Duodenal mucosa (tissue), 2 donors: ENCODE results near the gene OTUD1.

Experiments used
- H3K27ac ChIP-seq: one replicate; pipeline ENCODE4 v1.7.0; 2013; ENCODE audit warnings: low read depth, low read length
- H3K27me3 ChIP-seq, 2 donors: one replicate each; pipeline ENCODE4 v1.7.0; 2013; ENCODE audit warnings: low read length in 2 of 2, control low read depth in 1 of 2; ENCODE audit not compliant: insufficient read depth in 2 of 2, control insufficient read depth in 1 of 2
- H3K36me3 ChIP-seq, 2 donors: one replicate each; pipeline ENCODE4 v1.7.0; 2013; ENCODE audit warnings: low read length in 2 of 2, control low read depth in 1 of 2; ENCODE audit not compliant: insufficient read depth in 2 of 2, control insufficient read depth in 1 of 2
- H3K4me1 ChIP-seq, 2 donors: one replicate each; pipeline ENCODE4 v1.7.0; 2013; ENCODE audit warnings: low read length in 2 of 2, control low read depth in 1 of 2; ENCODE audit not compliant: insufficient read depth in 2 of 2, control insufficient read depth in 1 of 2
- H3K4me3 ChIP-seq, 2 donors: one replicate each; pipeline ENCODE4 v1.7.0; 2013; ENCODE audit warnings: low read length in 2 of 2, low read depth in 1 of 2
- H3K9ac ChIP-seq, 2 donors: one replicate each; pipeline ENCODE4 v1.7.0; 2013; ENCODE audit warnings: low read length in 2 of 2, low read depth in 1 of 2
- H3K9me3 ChIP-seq, 2 donors: one replicate each; pipeline ENCODE4 v1.7.0; 2013; ENCODE audit warnings: low read length in 2 of 2, control low read depth in 1 of 2; ENCODE audit not compliant: control insufficient read depth in 1 of 2

The OTUD1 gene

GRCh38 chr10:23419655-23420329 lies 19.1 kb upstream of the OTUD1 start:
- H3K27me3 ChIP-seq, result no peaks in the 10 kb centered on the region
- no peaks in the 10 kb centered on the region for H3K4me1 ChIP-seq
- H3K27ac ChIP-seq, result no peak overlapping the region
- no peaks in the 10 kb centered on the region for H3K36me3 ChIP-seq
- H3K9me3 ChIP-seq, result no peaks in the 10 kb centered on the region
- H3K9ac ChIP-seq, result no peak overlapping the region
- no peak overlapping the region for H3K4me3 ChIP-seq

GRCh38 chr10:23421397-23421796 lies 17.5 kb upstream of the OTUD1 start:
- Histone ChIP-seq H3K4me3 (no peak overlapping the region), H3K9me3 (no peaks in the 10 kb centered on the region), H3K9ac (no peak overlapping the region), H3K36me3 (no peaks in the 10 kb centered on the region), H3K27ac (no peak overlapping the region), H3K27me3 (no peaks in the 10 kb centered on the region), H3K4me1 (no peaks in the 10 kb centered on the region)

GRCh38 chr10:23422003-23422411 lies 16.9 kb upstream of the OTUD1 start:
- Histone ChIP-seq H3K36me3 (no peaks in the 10 kb centered on the region), H3K27ac (no peak overlapping the region), H3K4me3 (no peak overlapping the region), H3K27me3 (no peaks in the 10 kb centered on the region), H3K4me1 (no peaks in the 10 kb centered on the region), H3K9me3 (no peaks in the 10 kb centered on the region), H3K9ac (no peak overlapping the region)

GRCh38 chr10:23432166-23432565 lies 6.7 kb upstream of the OTUD1 start:
- H3K9me3 ChIP-seq, result no peaks in the 10 kb centered on the region
- no peaks in the 10 kb centered on the region for H3K36me3 ChIP-seq
- no peak overlapping the region for H3K27ac ChIP-seq
- no peak overlapping the region for H3K9ac ChIP-seq
- no peaks in the 10 kb centered on the region for H3K27me3 ChIP-seq
- H3K4me3 ChIP-seq, result no peak overlapping the region
- no peaks in the 10 kb centered on the region for H3K4me1 ChIP-seq

GRCh38 chr10:23432639-23433038 lies 6.2 kb upstream of the OTUD1 start:
- H3K4me1 ChIP-seq, result no peaks in the 10 kb centered on the region
- no peaks in the 10 kb centered on the region for H3K36me3 ChIP-seq
- H3K9ac ChIP-seq, result no peak overlapping the region
- H3K27me3 ChIP-seq, result no peaks in the 10 kb centered on the region
- no peaks in the 10 kb centered on the region for H3K9me3 ChIP-seq
- H3K4me3 ChIP-seq, result no peak overlapping the region
- H3K27ac ChIP-seq, result no peak overlapping the region

- Histone ChIP-seq H3K27ac (no peak overlapping the region), H3K9ac (no peak overlapping the region)
Measured at GRCh38 chr10:23433701-23434100, 5.2 kb upstream of the OTUD1 start.

GRCh38 chr10:23435378-23435777 lies 3.5 kb upstream of the OTUD1 start:
- Histone ChIP-seq H3K36me3 (no peaks in the 10 kb centered on the region), H3K9ac (no peak overlapping the region), H3K27ac (no peak overlapping the region), H3K4me1 (peaks cover 0 to 2% of the 10 kb centered on the region in 2 donors), H3K9me3 (no peaks in the 10 kb centered on the region), H3K27me3 (no peaks in the 10 kb centered on the region), H3K4me3 (no peak overlapping the region)

More at GRCh38 chr10:23433701-23434100, 5.2 kb upstream of the OTUD1 start:
- Histone ChIP-seq H3K27me3 (no peaks in the 10 kb centered on the region), H3K4me3 (no peak overlapping the region), H3K4me1 (no peaks in the 10 kb centered on the region), H3K9me3 (no peaks in the 10 kb centered on the region), H3K36me3 (no peaks in the 10 kb centered on the region)

GRCh38 chr10:23436983-23437382 lies 1.9 kb upstream of the OTUD1 start:
- H3K4me3 ChIP-seq, result no peak overlapping the region
- H3K27ac ChIP-seq, result no peak overlapping the region
- H3K4me1 ChIP-seq, result peaks cover 8 to 14% of the 10 kb centered on the region in 2 donors
- no peak overlapping the region for H3K9ac ChIP-seq
- H3K27me3 ChIP-seq, result no peaks in the 10 kb centered on the region
- H3K36me3 ChIP-seq, result no peaks in the 10 kb centered on the region
- H3K9me3 ChIP-seq, result no peaks in the 10 kb centered on the region

- Histone ChIP-seq H3K36me3 (no peaks in the 10 kb centered on the region), H3K9me3 (no peaks in the 10 kb centered on the region), H3K27me3 (no peaks in the 10 kb centered on the region), H3K4me1 (peaks cover 8 to 22% of the 10 kb centered on the region in 2 donors), H3K9ac (peak overlapping the region; percentile 36 to 53), H3K27ac (peak overlapping the region; percentile 58), H3K4me3 (peak overlapping the region; percentile 70 to 78)
Measured at GRCh38 chr10:23437963-23438546, 820 bp upstream of the OTUD1 start.

GRCh38 chr10:23439452-23439960 lies 631 bp downstream of the OTUD1 start:
- Histone ChIP-seq H3K36me3 (no peaks in the 10 kb centered on the region), H3K4me3 (peak overlapping the region; percentile 85 to 94), H3K27ac (peak overlapping the region; percentile 82), H3K9ac (peak overlapping the region; percentile 60 to 91), H3K27me3 (no peaks in the 10 kb centered on the region), H3K9me3 (no peaks in the 10 kb centered on the region), H3K4me1 (peaks cover 8 to 22% of the 10 kb centered on the region in 2 donors)
